ENCODE measurements around the gene IPCEF1.

DNA sequence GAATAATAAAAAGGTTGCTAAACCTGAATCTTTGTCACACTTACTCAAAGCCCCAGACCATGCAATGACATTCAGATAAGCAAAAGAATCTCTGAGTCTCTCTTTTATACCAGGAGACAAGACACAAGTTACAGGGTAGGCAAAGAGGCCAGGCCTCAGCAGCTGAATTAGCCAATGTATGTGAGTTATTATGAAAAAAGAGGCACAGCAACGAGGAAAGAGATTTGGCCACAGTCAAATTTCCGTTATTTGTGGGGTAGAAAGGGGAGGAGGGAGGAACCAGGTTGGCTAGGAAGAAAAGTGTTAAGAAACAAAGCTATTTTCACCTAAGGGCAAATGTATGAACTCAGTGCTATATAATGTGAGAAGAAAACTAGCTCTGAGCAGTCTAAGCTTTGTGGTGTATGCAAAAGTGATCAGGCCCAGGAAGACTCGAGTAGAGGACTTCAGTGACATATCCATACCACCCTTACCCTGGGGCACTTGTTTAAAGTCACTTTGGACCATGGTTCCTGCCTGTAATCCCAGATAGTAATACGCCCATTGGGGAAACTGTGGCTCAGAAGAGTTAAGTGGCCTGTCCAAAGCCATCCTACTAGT is 19.1 kb downstream of the IPCEF1 start:
- TF ChIP-seq, protein P1, sequence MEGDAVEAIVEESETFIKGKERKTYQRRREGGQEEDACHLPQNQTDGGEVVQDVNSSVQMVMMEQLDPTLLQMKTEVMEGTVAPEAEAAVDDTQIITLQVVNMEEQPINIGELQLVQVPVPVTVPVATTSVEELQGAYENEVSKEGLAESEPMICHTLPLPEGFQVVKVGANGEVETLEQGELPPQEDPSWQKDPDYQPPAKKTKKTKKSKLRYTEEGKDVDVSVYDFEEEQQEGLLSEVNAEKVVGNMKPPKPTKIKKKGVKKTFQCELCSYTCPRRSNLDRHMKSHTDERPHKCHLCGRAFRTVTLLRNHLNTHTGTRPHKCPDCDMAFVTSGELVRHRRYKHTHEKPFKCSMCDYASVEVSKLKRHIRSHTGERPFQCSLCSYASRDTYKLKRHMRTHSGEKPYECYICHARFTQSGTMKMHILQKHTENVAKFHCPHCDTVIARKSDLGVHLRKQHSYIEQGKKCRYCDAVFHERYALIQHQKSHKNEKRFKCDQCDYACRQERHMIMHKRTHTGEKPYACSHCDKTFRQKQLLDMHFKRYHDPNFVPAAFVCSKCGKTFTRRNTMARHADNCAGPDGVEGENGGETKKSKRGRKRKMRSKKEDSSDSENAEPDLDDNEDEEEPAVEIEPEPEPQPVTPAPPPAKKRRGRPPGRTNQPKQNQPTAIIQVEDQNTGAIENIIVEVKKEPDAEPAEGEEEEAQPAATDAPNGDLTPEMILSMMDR (conservative IDR thresholded peaks at IDR 0.05; ENCODE audit: low read length) = no peak
- no peak for TF ChIP-seq EZH2phosphoT487 (IDR thresholded peaks at IDR 0.05; ENCODE audit: borderline replicate concordance)
